RPMI7951 (cell line): ENCODE measurements around the gene CAMSAP1. TPM values are rescaled to one million over a fixed set of nuclear protein-coding genes. Genes with fewer than 3 reads are reported as not detected.
"Not testable (repeated sequence)": the region's sequence is repeated elsewhere in the genome, so short reads cannot be mapped to it uniquely, and the experiment has no call there.

Experiments
- DNase-seq: peaks from one replicate; pipeline ENCODE4 v3.0.0-alpha.2; 2012; ENCODE audit warnings: low read depth
- total RNA-seq: library from RNA; depleted of rRNA; stranded (reverse); fragments of >200 nt; shearing (Covaris generic); gene quantifications from 2 replicates; pipeline ENCODE4 v1.2.3, GENCODE V29; 2014

The CAMSAP1 gene
- total RNA-seq, 1 experiment from 2014 or later: 6.2 TPM

DNA sequence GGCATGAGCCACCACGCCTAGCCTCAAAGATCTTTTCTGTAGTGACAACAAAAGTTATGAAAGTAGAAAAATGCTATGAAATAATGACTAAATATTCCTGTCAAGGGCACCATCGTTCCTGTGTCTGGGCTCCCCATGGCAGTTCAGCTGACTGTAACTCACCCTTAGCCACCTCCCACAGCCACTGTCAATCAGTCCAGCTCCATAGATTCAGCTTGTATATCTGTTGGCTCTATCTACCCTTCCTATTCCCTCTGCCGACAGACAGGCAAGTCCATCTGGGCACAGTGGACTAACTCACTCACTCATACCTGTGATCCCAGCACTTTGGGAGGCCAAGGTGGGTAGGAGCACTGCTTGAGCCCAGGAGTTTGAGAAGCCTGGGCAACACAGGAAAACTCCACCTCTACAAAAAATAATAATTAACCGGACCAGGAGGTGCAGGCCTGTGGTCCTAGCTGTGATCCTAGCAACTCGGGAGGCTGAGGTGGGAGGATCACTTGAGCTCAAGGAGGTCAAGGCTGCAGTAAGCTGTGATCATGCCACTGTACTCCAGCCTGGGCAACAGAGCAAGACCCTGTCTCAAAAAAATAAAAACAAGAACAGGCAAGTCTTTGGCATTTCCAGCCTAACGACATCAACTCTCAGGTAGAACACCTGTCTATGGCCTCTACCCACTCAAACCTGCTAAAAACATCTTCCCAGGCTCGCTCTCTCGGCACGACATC lies 6.2 kb downstream of the CAMSAP1 start:
- no peak for DNase-seq

DNA sequence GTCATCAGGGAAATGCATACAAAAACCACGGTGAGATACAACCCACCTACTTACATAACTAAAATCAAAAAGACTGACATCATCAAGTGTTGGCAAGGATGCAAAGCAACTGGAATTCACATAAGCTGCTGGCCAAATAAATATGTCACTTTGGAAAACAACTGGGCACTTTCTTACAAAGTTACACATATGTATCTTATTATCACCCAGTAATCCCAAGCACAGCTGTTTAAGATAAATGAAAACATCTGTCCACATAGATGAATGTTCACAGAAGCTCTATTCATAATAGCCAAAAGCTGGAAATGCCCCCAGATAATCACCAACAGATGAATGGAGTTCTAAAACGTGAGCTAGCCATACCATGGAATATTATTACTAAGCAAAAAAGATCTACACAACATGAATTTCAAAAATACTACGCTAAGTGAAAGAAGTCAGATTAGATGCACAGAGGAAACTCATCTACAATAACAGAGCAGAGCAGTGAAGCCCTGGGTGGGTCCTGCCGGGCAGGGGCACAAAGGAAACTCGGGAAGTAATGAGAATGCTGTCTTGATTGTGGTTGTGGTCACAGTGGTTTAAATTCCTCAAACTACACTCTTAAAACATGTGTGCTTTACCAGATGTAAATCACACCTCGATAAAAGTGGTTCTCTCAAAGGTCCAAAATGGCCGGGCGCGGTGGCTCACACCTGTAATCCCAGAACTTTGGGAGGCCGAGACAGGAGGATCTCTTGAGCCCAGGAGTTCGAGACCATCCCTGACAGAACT lies 8.5 kb downstream of the CAMSAP1 start:
- peak; percentile 76 for DNase-seq

DNA sequence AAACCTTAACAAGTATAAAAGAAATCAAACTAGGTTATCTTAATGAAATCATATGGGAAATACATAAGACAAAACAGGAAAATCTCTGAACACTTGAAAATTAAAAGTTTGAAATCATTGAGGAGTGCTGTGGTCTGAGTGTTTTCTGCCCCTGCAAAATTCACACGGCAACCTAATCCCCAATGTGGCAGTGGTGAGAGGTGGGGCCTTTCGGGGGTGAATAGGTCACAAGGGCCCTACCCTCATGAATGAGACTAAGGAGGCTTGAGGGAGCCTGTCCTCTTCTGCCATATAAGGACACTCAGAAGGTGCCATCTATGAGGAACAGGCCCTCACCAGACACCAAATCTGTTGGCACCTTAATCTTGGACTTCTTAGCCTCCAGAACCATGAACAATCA lies 10.7 kb downstream of the CAMSAP1 start:
- DNase-seq: no peak

DNA sequence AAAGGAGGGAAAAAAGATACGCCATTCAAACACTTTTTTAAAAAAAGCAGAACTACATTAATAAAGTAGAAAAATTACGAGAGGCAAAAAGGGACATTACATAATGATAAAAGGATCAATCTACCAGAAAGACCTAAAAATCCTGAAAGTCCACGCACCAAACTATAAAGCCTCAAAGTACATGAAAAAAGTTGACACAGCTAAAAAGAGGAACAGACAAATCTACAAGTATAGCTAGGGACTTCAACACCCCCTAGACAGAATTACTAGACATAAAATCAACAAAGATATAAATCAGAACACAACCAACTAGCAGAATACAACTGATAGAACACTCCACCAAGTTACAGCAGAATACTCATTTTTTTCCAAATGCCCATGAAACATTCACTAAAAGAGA lies 11.1 kb downstream of the CAMSAP1 start:
- DNase-seq: no peak

DNA sequence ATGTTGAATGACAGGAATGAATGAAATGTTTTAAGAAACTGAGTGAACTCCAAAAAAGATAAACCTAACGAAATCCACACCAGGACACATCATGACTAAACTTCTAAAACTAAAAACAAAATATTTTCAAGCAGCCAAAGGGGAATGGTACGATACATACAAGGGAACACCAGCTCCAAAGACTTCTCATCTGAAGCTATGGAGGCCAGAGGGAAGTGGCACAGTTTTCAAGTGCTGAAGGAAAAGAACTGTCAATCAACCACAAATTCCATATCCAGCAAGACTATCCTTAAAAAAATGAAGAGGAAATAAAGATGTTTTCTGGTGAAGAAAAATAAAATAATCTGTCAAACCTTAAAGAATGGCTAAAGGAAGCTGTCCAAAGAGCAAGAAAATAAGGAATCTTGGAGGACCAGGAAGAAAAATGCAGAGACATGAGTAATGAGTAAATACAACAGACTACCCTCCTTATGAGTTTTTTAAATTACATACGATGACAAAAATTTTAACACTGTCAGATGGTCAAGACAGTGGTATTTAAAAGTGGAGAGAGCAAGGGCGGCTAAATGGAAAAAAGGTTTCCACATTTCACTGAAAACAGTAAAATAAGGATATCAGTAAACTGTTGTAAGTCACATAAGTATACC lies 12.0 kb downstream of the CAMSAP1 start:
- DNase-seq: no peak

DNA sequence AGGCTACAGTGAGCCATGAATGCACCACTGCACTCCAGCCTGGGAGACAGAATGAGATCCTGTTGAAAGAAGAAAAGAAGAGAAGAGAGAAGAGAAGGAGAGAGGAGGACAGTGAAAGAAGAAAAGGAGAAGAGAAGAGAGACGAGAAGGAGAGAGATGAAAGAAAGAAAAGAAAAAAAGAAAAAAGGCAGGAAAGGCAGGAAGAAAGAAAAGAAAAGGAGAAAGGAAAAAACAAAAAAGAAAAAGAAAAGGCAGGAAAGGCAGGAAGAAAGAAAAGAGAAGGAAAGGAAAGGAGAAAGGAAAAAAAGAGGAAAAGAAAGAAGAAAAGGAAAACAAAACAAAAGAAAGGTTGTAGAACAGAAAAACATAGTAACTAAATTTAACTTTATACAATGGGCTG lies 14.2 kb downstream of the CAMSAP1 start:
- DNase-seq: no peak

DNA sequence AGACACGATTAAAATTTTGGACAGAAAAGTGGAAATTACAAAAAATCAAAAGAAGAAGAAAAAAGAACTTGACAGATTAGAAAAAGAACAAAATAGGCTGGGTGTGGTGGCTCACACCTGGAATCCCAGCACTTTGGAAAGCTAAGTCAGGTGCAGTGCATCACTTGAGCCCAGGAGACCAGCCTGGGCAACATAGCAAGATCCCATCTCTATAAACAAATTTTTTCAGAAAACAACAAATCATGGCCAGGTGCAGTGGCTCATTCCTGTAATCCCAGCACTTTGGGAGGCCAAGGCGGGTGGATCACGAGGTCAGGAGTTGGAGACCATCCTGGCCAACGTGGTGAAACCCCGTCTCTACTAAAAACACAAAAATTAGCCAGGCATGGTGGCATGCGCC lies 15.0 kb downstream of the CAMSAP1 start:
- DNase-seq: not testable (repeated sequence)

DNA sequence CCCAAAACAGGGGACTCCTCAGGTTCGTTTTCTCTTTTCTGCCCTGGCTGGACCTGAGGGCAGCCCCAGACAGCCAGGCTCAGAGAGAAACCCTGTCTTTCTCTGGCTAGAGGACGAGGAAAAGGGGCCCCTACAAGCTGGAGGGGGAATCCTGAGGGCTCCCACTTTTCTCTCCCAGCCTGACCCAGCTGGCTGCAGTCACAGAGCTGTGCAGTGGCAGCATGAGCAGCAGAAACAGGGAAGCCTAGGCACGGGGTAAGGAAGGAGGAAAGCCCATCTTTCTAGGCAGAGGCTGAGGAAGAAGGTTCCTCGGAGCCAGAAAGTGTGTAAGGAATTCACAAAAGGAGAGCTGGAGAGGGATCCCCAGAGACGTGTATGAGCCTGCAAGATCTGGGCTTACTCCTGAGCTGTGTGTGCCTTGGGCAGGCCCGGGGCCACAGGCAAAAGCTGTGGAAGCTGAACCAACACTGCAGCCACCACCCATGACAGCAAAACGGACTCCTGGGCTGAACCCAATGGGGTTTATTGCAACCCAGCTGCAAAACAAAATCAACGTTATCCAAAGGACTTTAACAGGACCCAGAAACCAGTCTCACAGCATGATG lies 16.2 kb downstream of the CAMSAP1 start:
- DNase-seq: no peak

DNA sequence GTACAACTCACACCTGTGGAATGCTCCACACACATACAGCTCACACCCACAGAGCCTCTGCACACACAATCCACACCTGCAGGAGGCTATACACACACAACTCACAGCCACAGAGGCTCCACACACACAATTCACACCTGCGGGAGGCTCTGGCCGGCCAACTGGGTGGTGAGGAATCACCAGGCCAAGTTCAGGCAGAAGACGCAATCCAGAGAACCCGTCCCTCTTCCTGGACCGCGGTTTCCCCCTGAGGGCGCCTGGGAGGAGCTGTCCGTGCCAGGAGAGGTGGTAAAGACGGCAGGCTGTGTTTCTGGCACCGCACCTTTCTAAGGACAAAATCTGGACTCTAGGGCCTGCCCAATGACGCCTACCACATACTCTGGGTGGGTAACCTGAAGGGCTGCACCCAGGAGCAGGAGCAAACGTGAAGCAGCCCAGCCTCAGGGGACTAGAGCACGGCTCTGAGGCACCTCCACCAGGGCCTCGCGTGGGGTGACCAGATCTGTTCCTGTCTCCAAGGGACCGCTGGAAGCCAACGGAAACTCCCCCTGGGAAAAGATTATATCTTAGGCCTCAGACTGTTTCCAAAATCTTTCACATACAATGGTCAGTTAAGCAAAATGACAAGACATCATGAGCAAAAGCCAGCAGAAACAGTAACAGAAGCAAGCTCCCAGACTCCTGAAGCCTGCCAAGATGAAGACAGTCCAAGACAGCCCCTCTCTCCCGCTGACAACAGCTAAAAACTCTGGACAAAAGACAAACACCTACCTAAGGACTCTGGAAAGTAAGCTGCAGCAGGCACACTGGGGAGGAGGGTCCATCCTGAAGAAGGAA lies 16.9 kb downstream of the CAMSAP1 start:
- no peak for DNase-seq

DNA sequence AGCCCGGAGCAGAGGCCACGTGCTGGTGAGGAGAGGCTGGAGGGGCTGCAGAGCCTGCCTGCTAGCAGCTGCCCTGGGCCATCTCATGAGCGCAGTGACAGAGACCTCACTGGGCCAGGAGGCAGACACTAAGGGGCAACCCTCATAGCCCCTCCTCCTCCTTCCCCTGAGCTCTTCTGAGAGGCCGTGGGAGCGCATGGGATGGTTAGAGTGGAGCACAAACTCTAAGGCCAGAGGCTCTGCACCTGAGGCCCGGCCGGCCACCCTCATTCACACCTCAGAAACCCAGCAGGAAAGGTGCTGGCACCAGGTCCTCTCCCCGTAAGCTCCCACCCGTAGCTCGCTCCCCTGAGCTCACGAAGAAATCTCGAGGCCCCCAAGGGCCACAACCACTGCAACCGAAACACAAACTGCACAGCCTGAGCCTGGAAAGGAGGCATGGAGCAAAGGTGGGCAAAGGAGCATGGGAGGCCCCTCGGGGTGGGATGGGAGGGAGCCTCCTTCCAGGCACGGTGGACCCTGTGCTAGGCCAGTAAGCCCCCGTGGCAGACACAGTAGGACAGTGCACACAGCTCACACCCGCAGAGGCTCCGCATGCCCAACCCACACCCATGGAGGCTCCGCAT lies 17.7 kb downstream of the CAMSAP1 start:
- DNase-seq: no peak

DNA sequence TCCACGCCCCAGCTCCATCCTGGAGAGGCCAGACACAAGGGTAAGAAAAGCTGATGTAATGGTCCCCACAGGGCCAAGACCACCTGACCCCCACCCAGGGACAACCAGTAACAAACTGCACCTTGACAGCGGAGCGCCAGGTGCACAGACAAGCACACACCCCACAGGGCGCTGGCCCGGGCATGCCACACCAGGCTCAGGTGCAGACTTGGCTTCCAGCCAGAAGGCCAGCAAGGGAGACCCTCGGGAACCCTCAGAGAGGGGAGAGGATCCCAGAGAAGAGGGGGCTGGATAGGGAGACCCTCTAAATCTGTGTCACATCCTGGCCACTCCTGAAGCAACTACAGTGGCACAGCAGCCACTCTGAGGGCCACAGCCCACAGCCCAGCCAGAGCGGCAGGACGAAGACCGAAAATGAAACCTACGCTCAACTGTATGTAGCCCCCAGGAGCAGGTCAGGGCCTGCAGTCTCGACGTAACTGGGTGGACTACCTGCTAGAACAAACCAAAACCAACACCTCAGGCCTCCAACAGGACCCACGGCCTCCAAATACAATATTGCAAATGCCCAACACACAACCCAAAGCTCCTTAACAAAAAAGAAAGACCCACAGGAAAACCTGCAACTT lies 18.5 kb downstream of the CAMSAP1 start:
- DNase-seq: no peak

DNA sequence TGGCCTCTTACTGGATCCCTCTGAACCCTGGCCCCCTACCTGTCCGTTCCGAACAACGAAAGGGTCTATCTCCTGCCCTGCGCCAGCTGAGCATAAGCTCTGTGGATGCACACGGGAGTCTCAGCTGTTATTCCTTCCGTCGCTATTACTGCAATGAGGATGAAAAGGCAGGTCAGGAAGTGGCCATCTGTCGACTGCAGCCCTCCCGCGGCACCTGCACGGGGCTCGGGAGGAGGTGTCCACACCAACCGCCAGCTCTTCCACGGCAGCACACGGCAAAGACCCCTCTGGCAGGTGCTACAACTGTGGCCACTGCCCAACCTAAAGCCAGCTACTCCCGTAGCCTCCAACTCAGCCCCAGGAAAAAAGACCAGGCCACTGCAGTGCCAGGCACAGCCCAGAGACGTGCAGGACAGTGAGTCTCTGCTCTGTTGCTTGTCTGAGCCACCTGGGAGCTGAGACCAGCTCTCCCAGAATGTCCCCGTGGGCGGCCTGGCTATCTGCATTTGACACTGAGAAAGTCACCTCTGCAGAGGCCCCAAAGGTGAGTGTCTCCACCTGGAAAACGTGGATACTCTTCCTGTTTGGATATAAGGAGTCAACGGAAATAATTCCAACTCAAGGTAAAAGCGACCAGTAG lies 19.1 kb downstream of the CAMSAP1 start:
- no peak for DNase-seq

DNA sequence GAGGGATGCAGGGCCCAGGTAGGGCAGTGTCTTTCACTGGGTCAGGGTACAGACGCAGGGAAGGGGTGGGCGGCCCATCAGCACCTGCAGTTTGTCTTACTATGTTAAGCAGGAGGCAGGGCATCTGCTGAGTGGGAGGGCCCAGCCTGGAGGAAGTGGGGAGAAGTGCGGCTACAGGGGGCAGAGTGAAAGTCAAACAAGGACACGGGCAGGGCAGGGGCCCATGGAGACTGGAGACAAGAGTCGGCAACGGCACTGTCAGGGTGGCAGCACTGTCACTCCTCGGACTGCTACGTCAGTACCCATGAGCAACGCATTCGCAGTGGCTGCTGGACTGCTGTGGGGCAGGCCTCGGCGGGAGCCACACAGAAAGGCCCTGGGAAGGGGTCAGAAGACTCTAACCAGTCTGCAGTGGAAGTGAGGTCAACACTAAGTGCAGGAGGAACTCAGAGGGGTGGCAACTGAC lies 19.7 kb downstream of the CAMSAP1 start:
- no peak for DNase-seq

DNA sequence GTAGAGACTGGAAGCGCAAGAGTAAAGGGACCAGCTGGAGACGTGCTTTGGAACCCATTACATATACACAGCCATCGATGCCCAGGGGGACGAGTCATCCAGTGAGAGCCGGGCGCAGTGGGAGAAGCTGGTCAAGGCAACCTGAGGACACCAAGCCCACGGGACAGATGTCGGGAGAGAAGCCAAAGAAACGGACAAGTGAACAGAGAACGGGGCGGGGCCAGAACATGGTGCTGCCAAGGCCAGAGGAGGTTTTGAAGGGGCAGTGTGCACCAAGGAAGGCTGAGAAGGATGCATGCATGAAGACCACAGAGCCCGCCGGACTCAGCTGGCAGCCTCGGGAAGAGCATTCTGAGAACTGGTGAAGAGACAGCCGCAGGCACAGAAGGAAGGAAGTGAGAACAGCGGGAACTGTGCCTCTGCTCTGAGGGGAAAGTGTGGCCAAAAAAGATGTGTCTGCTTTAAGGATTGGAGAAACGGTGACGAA lies 20.3 kb downstream of the CAMSAP1 start:
- peak; percentile 16 for DNase-seq

DNA sequence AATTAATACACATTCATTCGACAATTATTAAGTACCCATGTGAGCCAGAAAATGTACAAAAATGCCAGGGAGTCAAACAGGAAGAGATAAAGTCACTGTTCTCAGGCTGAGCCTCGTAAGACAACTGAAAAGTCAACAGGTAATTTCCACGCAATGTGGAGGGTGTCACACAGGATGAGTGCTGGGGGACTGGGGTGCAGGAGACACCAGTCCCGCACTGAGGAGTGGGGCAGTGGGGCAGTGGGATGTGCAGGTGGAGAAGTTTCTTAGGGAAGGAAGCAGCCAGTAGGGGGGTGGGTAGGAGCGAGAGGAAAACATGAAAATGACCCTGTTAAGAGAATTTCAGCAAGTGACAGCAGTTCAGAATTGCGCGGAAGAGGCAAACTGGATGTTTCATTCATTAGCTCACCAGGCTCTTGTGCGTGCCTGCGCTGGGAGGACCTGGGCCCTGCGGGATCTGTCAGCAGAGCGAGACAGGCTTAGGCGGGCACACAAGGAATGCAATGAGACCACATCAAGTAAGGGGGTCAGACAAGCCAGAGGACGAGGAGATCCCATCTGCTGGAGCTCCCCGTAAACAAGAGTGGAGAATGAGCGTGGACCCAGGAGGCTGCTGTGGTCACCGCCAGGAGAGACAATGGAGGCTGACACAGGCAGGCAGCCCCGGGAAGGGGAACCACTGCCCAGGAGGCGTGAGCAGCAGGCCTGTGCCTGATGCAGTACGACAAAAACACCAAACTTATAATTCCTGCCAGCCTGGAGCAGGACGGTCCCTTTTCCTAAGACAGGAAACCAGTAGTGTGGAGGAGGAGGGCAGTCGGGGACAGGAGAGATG lies 21.0 kb downstream of the CAMSAP1 start:
- DNase-seq: no peak

DNA sequence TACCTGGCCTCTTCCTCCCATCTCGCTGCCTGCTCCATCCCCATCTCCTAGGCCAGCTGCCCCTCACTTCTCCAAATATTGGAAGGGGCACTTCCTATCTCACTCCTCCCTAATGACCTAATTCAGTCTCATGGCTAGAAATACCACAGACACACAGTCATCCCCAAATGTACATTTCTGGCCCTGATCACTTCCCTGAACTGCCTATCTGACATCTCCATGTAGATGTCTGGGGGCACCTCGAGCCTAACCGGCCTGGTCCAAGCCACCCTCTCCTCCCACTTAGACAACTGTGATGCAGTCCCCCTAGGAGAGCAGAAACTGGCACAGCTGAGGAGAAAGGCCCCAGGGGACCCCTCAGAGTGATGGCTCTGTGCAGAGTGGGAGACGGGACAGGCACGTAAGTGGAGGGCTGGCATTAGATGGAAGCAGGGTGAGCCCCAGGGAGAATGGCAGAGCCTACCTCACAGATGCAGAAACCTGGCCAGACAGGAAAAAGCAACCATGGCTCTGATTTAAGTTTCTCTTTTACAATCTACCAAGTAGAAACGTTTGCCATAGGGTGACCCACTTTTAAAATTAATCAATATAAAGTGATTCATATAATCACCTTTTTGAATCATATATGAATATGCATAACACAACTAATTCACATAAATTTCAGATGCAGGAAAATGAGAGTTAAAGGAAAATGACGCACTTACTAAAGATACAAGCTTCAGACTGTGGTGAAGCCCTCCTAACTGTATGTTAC lies 22.1 kb downstream of the CAMSAP1 start:
- no peak for DNase-seq

DNA sequence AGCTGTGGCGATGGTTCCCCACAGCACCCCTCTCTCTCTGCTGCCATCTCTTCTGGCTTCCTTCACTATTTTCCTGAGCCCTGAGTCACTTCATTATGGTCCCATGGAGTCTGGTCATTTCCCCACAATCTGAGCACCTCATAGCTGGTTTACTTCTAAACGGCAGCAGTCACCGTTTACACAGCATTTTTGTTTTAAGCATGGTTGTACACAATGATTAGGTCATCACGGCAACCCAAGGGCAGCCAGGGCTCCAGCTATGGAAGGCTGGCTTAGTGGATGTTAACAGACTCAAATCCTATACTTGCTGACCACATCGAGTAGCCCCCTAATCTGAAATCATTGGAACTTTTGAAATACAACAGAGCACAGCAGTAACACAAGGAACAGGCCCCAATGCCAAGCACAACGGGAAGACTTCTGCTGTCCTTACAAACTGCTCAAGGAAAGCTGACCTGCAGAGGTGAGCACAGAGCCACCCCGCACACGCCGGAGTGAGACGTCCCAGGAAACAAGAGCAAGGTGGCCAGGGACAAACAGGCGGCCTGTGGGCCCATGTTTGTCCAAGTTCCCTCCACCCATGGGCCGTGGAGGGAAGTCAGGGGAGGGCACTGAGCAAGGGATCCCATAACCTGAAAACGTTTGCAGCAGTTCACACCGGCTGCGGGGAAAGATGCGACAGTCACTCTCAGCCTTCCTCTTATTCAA lies 22.9 kb downstream of the CAMSAP1 start:
- DNase-seq: no peak
